SK-N-SH treated with all-trans-retinoic acid at 6 μM for 48 hours (cell line): ENCODE results near the gene UBE2R2.

Source experiments
- ATAC-seq: fragments of 200-7000 bp; cut with Tn5 transposase; 3 replicates; pipeline ENCODE4 v1.9.1; 2020; ENCODE audit warnings: mild to moderate bottlenecking, moderate library complexity
- ARNTL ChIP-seq: fragments of 450-650 bp; formaldehyde crosslinking; IDR thresholded peaks from 2 replicates; pipeline ENCODE4 v1.5.0; 2020; ENCODE audit warnings: low read depth, mild to moderate bottlenecking, moderate library complexity, borderline replicate concordance
- BACH2 ChIP-seq: fragments of 250-450 bp; sonication (Bioruptor Pico); IDR thresholded peaks from 2 replicates; pipeline ENCODE4 v1.9.0; 2021; ENCODE audit warnings: mild to moderate bottlenecking, borderline replicate concordance
- CREB5 ChIP-seq: fragments of 250-450 bp; sonication (Bioruptor Pico); IDR thresholded peaks from 2 replicates; pipeline ENCODE4 v1.5.1; 2020; ENCODE audit warnings: low read depth, mild to moderate bottlenecking, moderate library complexity
- CSDC2 ChIP-seq: fragments of 250-450 bp; sonication (Bioruptor Pico); IDR thresholded peaks from 2 replicates; pipeline ENCODE4 v1.5.0; 2020; ENCODE audit warnings: mild to moderate bottlenecking, moderate library complexity
- CSRNP3 ChIP-seq: fragments of 250-450 bp; sonication (Bioruptor Pico); IDR thresholded peaks from 2 replicates; pipeline ENCODE4 v1.5.1; 2021; ENCODE audit warnings: mild to moderate bottlenecking, moderate library complexity
- ESRRG ChIP-seq: fragments of 250-450 bp; sonication (Bioruptor Pico); IDR thresholded peaks from 2 replicates; pipeline ENCODE4 v1.6.1; 2021; ENCODE audit warnings: mild to moderate bottlenecking
- GLIS3 ChIP-seq: fragments of 250-450 bp; sonication (Bioruptor Pico); IDR thresholded peaks from 2 replicates; pipeline ENCODE4 v1.5.0; 2020; ENCODE audit warnings: mild to moderate bottlenecking, moderate library complexity
- ISL1 ChIP-seq: fragments of 250-450 bp; sonication (Bioruptor Pico); IDR thresholded peaks from 2 replicates; pipeline ENCODE4 v2.1.2; 2022; ENCODE audit warnings: mild to moderate bottlenecking, moderate library complexity
- OSR1 ChIP-seq: fragments of 250-450 bp; sonication (Bioruptor Pico); IDR thresholded peaks from 2 replicates; pipeline ENCODE4 v1.8.0; 2022; ENCODE audit warnings: moderate library complexity, mild to moderate bottlenecking, inconsistent platforms
- PATZ1 ChIP-seq: fragments of 250-450 bp; sonication (Bioruptor Pico); IDR thresholded peaks from 2 replicates; pipeline ENCODE4 v1.8.0; 2020; ENCODE audit warnings: mild to moderate bottlenecking, moderate library complexity, borderline replicate concordance
- POU6F1 ChIP-seq: fragments of 250-450 bp; sonication (Bioruptor Pico); IDR thresholded peaks from 2 replicates; pipeline ENCODE4 v1.8.0; 2021; ENCODE audit warnings: low read depth, mild to moderate bottlenecking, moderate library complexity, borderline replicate concordance
- PPARA ChIP-seq: fragments of 250-450 bp; sonication (Bioruptor Pico); IDR thresholded peaks from 2 replicates; pipeline ENCODE4 v1.5.0; 2020; ENCODE audit warnings: mild to moderate bottlenecking, borderline replicate concordance
- RARB ChIP-seq: fragments of 250-450 bp; sonication (Bioruptor Pico); IDR thresholded peaks from 2 replicates; pipeline ENCODE4 v1.8.0; 2021; ENCODE audit warnings: mild to moderate bottlenecking, moderate library complexity
- SNAI2 ChIP-seq: fragments of 250-450 bp; sonication (Bioruptor Pico); IDR thresholded peaks from 2 replicates; pipeline ENCODE4 v1.5.0; 2020; ENCODE audit warnings: mild to moderate bottlenecking, moderate library complexity
- TCF4 ChIP-seq: fragments of 250-450 bp; sonication (Bioruptor Pico); IDR thresholded peaks from 2 replicates; pipeline ENCODE4 v1.8.0; 2021; ENCODE audit warnings: mild to moderate bottlenecking, moderate library complexity, borderline replicate concordance
- TOX ChIP-seq: fragments of 250-450 bp; sonication (Bioruptor Pico); IDR thresholded peaks from 2 replicates; pipeline ENCODE4 v1.8.0; 2021; ENCODE audit warnings: mild to moderate bottlenecking, moderate library complexity, borderline replicate concordance
- TSHZ2 ChIP-seq: fragments of 250-450 bp; sonication (Bioruptor Pico); IDR thresholded peaks from 2 replicates; pipeline ENCODE4 v1.5.0; 2020; ENCODE audit warnings: mild to moderate bottlenecking, moderate library complexity
- ZC3H10 ChIP-seq: fragments of 250-450 bp; sonication (Bioruptor Pico); IDR thresholded peaks from 2 replicates; pipeline ENCODE4 v1.5.1; 2021; ENCODE audit warnings: mild to moderate bottlenecking, moderate library complexity
- ZFP3 ChIP-seq: fragments of 250-450 bp; sonication (Bioruptor Pico); IDR thresholded peaks from 2 replicates; pipeline ENCODE4 v1.5.0; 2020; ENCODE audit warnings: mild to moderate bottlenecking, moderate library complexity
- ZFP30 ChIP-seq: fragments of 450-650 bp; formaldehyde crosslinking; IDR thresholded peaks from 2 replicates; pipeline ENCODE4 v1.5.0; 2022; ENCODE audit warnings: mild to moderate bottlenecking, moderate library complexity
- ZNF565 ChIP-seq: fragments of 450-650 bp; formaldehyde crosslinking; conservative IDR thresholded peaks from 2 replicates; pipeline ENCODE4 v1.5.0; 2020; ENCODE audit warnings: low read depth, mild to moderate bottlenecking, moderate library complexity
- ZNF70 ChIP-seq: fragments of 450-650 bp; formaldehyde crosslinking; IDR thresholded peaks from 2 replicates; pipeline ENCODE4 v1.5.0; 2020; ENCODE audit warnings: mild to moderate bottlenecking, moderate library complexity
- ZNF8 ChIP-seq: fragments of 450-650 bp; formaldehyde crosslinking; IDR thresholded peaks from 2 replicates; pipeline ENCODE4 v1.5.0; 2020; ENCODE audit warnings: mild to moderate bottlenecking, moderate library complexity

The UBE2R2 gene

GRCh38 chr9:33797837-33798236 is 19.1 kb upstream of the UBE2R2 start:
- ATAC-seq = no peak
- TF ChIP-seq TSHZ2 (CRISPR knock-in tag) = no peak
- TF ChIP-seq ZNF70 (CRISPR knock-in tag) = no peak
- no peak for TF ChIP-seq ZC3H10 (CRISPR knock-in tag)
- TF ChIP-seq RARB = no peak
- TF ChIP-seq ARNTL (CRISPR knock-in tag) = no peak
- TF ChIP-seq CSRNP3 (CRISPR knock-in tag) = no peak
- no peak for TF ChIP-seq ZFP30 (CRISPR knock-in tag)
- no peak for TF ChIP-seq ISL1 (CRISPR knock-in tag)
- no peak for TF ChIP-seq ZNF565
- no peak for TF ChIP-seq BACH2 (CRISPR knock-in tag)
- no peak for TF ChIP-seq OSR1 (CRISPR knock-in tag)
- TF ChIP-seq SNAI2 (CRISPR knock-in tag) = no peak
- TF ChIP-seq ESRRG = no peak
- no peak for TF ChIP-seq PATZ1 (CRISPR knock-in tag)
- TF ChIP-seq CREB5 (CRISPR knock-in tag) = no peak
- TF ChIP-seq PPARA (CRISPR knock-in tag) = no peak
- no peak for TF ChIP-seq ZNF8 (CRISPR knock-in tag)
- no peak for TF ChIP-seq GLIS3 (CRISPR knock-in tag)
- no peak for TF ChIP-seq ZFP3 (CRISPR knock-in tag)
- TF ChIP-seq, all 23 proteins: peak for 0

GRCh38 chr9:33798545-33798944 is 18.4 kb upstream of the UBE2R2 start:
- TF ChIP-seq ZNF8 (CRISPR knock-in tag) (no peak), CREB5 (CRISPR knock-in tag) (no peak), ZC3H10 (CRISPR knock-in tag) (no peak), ZFP30 (CRISPR knock-in tag) (no peak), BACH2 (CRISPR knock-in tag) (no peak), TCF4 (CRISPR knock-in tag) (no peak), ARNTL (CRISPR knock-in tag) (no peak), CSDC2 (CRISPR knock-in tag) (no peak), GLIS3 (CRISPR knock-in tag) (no peak), ISL1 (CRISPR knock-in tag) (no peak), OSR1 (CRISPR knock-in tag) (no peak), CSRNP3 (CRISPR knock-in tag) (no peak), ZFP3 (CRISPR knock-in tag) (no peak), PATZ1 (CRISPR knock-in tag) (no peak), POU6F1 (no peak), ZNF565 (no peak), TOX (CRISPR knock-in tag) (no peak), ZNF70 (CRISPR knock-in tag) (no peak), PPARA (CRISPR knock-in tag) (no peak)
- no peak for ATAC-seq
